ENCODE results near the gene FOLR3.

DNA sequence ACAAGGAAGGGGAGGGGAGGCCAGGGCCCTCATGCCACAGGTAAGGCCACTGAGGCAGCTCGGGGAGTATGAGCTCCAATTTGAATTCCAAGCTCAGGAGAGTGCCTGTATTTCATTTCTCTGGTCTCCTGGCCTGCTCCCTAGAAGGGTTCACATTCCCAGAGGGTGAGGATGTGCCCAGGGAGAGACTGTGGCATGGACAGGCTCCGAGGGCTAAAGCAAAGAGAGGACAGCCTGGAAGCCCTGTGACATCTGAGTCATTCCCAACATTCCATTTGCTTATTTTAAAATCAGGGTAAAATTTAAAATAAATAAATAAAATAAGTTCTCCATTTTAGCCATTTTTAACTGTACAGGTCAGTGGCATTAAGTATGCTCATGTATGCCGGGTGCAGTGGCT, 37.8 kb downstream of the FOLR3 start:
- no peak for TF ChIP-seq EZH2 (IDR thresholded peaks at IDR 0.05; ENCODE audit: insufficient read depth, poor library complexity, severe bottlenecking)
- TF ChIP-seq EZH2phosphoT487 (IDR thresholded peaks at IDR 0.05; ENCODE audit: insufficient read depth, low read depth): no peak
